B cell (primary cell): Measurements from ENCODE around the gene STRADA. TPM values are rescaled to one million over a fixed set of nuclear protein-coding genes. Genes with fewer than 3 reads are reported as not detected.

Experiments
- ATAC-seq: fragments of 200-7000 bp; cut with Tn5 transposase; one replicate; pipeline ENCODE4 v1.10.0; 2021; ENCODE audit warnings: low read depth, mild to moderate bottlenecking, moderate number of reproducible peaks, moderate library complexity
- CTCF ChIA-PET: fragments of 350-600 bp; sonication (Branson Sonifier 250); formaldehyde crosslinking; loops from one replicate; lab custom pipeline; 2021; ENCODE audit warnings: antibody characterized with exemption, inconsistent platforms; lab: Charles Lee
- POLR2A ChIA-PET: fragments of 350-600 bp; sonication (Branson Sonifier 250); formaldehyde crosslinking; loops from one replicate; lab custom pipeline; 2021; ENCODE audit warnings: antibody characterized with exemption; lab: Charles Lee
- DNase-seq: peaks from one replicate; pipeline ENCODE4 v3.0.0; 2013
- H2AFZ ChIP-seq: 2 replicates; pipeline ENCODE4 v1.6.1; 2012; ENCODE audit warnings: mild to moderate bottlenecking, low read depth, low read length; ENCODE audit not compliant: insufficient read depth, poor library complexity, severe bottlenecking
- H3K27ac ChIP-seq, 2 donors: 1 replicate in 1 of 2; 2 replicates in 1 of 2; pipeline ENCODE4 v1.5.1; 2012 to 2013; ENCODE audit warnings: low read length in 2 of 2, mild to moderate bottlenecking in 2 of 2, moderate library complexity in 1 of 2
- H3K27me3 ChIP-seq, 4 experiments: fragments of 200-600 bp in 1 of 4; sonication (generic) in 1 of 4; replicated peaks in 1 of 4; 1 replicate in 2 of 4; 2 replicates in 2 of 4; pipeline versions ENCODE4 v1.6.1 to v1.7.0; 2013 to 2016; ENCODE audit warnings: low read length in 3 of 4, mild to moderate bottlenecking in 2 of 4, mixed read lengths in 1 of 4, moderate library complexity in 1 of 4; ENCODE audit not compliant: insufficient read depth in 4 of 4, control insufficient read depth in 3 of 4; ENCODE audit errors: control extremely low read depth in 1 of 4
- H3K36me3 ChIP-seq, 2 experiments: replicated peaks in 1 of 2; 1 replicate in 1 of 2; 2 replicates in 1 of 2; pipeline versions ENCODE4 v1.6.1 to v1.7.1; 2013; ENCODE audit warnings: low read length in 1 of 2; ENCODE audit not compliant: insufficient read depth in 2 of 2, control insufficient read depth in 1 of 2; ENCODE audit errors: control extremely low read depth in 1 of 2, extremely low read depth in 1 of 2
- H3K4me1 ChIP-seq, 2 donors: fragments of 200-600 bp in 1 of 2; sonication (generic) in 1 of 2; 1 replicate in 1 of 2; 2 replicates in 1 of 2; pipeline versions ENCODE4 v1.5.1 to v1.6.1; 2013 to 2017; ENCODE audit warnings: low read length in 2 of 2; ENCODE audit not compliant: control insufficient read depth in 2 of 2, insufficient read depth in 2 of 2
- H3K4me2 ChIP-seq: replicated peaks from 2 replicates; pipeline ENCODE3; 2012; ENCODE audit warnings: mild to moderate bottlenecking, low read depth, low read length; ENCODE audit not compliant: poor library complexity, severe bottlenecking
- H3K4me3 ChIP-seq, 5 experiments: fragments of 200-600 bp in 1 of 5; sonication (generic) in 1 of 5; 1 replicate in 3 of 5; 2 replicates in 2 of 5; pipeline versions ENCODE4 v1.5.1 to v1.7.0; 2011 to 2016; ENCODE audit warnings: low read length in 4 of 5, mild to moderate bottlenecking in 4 of 5, low read depth in 2 of 5, control low read depth in 1 of 5, moderate library complexity in 1 of 5; ENCODE audit not compliant: insufficient read depth in 1 of 5; ENCODE audit errors: control extremely low read depth in 1 of 5, extremely low read depth in 1 of 5
- H3K79me2 ChIP-seq: fragments of 200-600 bp; sonication (generic); one replicate; pipeline ENCODE4 v1.6.0; 2016; ENCODE audit warnings: low read length; ENCODE audit not compliant: control insufficient read depth, insufficient read depth
- H3K9ac ChIP-seq: fragments of 200-600 bp; sonication (generic); 2 replicates; pipeline ENCODE4 v1.6.1; 2017; ENCODE audit warnings: mild to moderate bottlenecking, low read length, moderate library complexity
- H3K9me3 ChIP-seq, 3 donors: one replicate each; pipeline versions ENCODE4 v1.6.1 to v1.7.1; 2013; ENCODE audit warnings: low read length in 2 of 3; ENCODE audit not compliant: control insufficient read depth in 2 of 3, insufficient read depth in 1 of 3; ENCODE audit errors: control extremely low read depth in 1 of 3
- H4K20me1 ChIP-seq: 2 replicates; pipeline ENCODE4 v1.6.0; 2012; ENCODE audit warnings: mild to moderate bottlenecking, low read length; ENCODE audit not compliant: insufficient read depth, control insufficient read depth, poor library complexity, severe bottlenecking
- H3K27ac Mint-ChIP-seq: one replicate; pipeline ENCODE4 v1.8.0; 2021; ENCODE audit warnings: mixed read lengths
- H3K27me3 Mint-ChIP-seq: one replicate; pipeline ENCODE4 v1.8.0; 2021; ENCODE audit warnings: mixed read lengths
- H3K4me1 Mint-ChIP-seq: one replicate; pipeline ENCODE4 v1.8.0; 2021; ENCODE audit warnings: mixed read lengths
- H3K4me3 Mint-ChIP-seq: one replicate; pipeline ENCODE4 v1.8.0; 2021; ENCODE audit warnings: mixed read lengths
- H3K9me3 Mint-ChIP-seq: one replicate; pipeline ENCODE4 v1.8.0; 2022; ENCODE audit warnings: mixed read lengths; ENCODE audit not compliant: insufficient read depth
- EZH2 ChIP-seq: IDR thresholded peaks from 2 replicates; pipeline ENCODE4 v1.6.1; 2012; ENCODE audit warnings: borderline replicate concordance, low read depth, mild to moderate bottlenecking, moderate library complexity, low read length; ENCODE audit not compliant: insufficient read depth, poor library complexity, severe bottlenecking
- WGBS: methylation state at CpG from one replicate; pipeline ENCODE4 v1.1.5; 2013; ENCODE audit warnings: missing lambda C conversion rate; ENCODE audit not compliant: insufficient coverage; 5-methylcytosine and 5-hydroxymethylcytosine counted together
- intact Hi-C: fragments of 100-400 bp; cut with micrococcal nuclease; formaldehyde crosslinking; loops from one replicate; pipeline ENCODE4 v1.10.0; 2022
- polyA plus RNA-seq: library from polyadenylated mRNA; depleted of rRNA; stranded (reverse); fragments of >200 nt; gene quantifications from 2 replicates; pipeline ENCODE4 v1.2.3, GENCODE V29; 2012
- total RNA-seq, 2 donors: library from RNA; stranded (reverse); fragments of 120-200 nt in 1 of 2; gene quantifications; 1 replicate in 1 of 2; 2 replicates in 1 of 2; pipeline versions ENCODE4 v1.2.3 to v1.2.4, GENCODE V29; 2013 to 2022
- TF ChIP-seq, protein P1 (sequence below): fragments of 200-600 bp; IDR thresholded peaks from one replicate; pipeline ENCODE4 v1.8.0; 2022; ENCODE audit warnings: antibody characterized with exemption, mild to moderate bottlenecking

The STRADA gene
- total and polyA plus RNA-seq, 2 donors (not counting 1 experiment from before 2014, with no cell fraction given) = 48.1 to 93.2 TPM

DNA sequence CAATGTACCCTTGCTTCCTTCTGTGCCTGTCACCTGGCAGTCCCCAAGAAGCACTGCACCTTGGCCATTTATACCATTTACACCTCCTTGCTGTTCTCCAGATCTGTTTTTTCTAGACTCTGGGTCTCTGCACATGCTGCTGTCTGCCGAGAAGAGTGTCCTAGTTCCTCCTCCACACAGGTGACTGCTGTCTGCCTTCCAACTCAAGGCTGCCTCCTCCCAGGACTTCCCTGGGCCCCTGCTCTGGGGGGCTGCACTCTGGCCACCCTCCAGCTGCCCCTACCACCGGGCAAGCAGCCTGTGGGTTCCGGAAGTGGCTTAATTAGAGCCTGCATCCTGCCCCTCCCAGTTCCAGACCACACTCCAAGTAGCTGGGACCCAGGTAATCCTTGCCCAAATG lies 35.9 kb downstream of the STRADA start:
- H3K36me3 ChIP-seq = peaks cover 0 to 33% of the 10 kb centered on the region in 2 experiments
- H3K9me3 Mint-ChIP-seq = no peaks in the 10 kb centered on the region
- H3K4me1 ChIP-seq = peaks cover 59 to 67% of the 10 kb centered on the region in 2 donors
- H3K79me2 ChIP-seq = peaks cover 54% of the 10 kb centered on the region
- peak overlapping the region; percentile 30 for H3K4me3 Mint-ChIP-seq
- no peak for DNase-seq
- H3K27me3 Mint-ChIP-seq = no peaks in the 10 kb centered on the region
- no peak for TF ChIP-seq EZH2
- TF ChIP-seq, protein P1, sequence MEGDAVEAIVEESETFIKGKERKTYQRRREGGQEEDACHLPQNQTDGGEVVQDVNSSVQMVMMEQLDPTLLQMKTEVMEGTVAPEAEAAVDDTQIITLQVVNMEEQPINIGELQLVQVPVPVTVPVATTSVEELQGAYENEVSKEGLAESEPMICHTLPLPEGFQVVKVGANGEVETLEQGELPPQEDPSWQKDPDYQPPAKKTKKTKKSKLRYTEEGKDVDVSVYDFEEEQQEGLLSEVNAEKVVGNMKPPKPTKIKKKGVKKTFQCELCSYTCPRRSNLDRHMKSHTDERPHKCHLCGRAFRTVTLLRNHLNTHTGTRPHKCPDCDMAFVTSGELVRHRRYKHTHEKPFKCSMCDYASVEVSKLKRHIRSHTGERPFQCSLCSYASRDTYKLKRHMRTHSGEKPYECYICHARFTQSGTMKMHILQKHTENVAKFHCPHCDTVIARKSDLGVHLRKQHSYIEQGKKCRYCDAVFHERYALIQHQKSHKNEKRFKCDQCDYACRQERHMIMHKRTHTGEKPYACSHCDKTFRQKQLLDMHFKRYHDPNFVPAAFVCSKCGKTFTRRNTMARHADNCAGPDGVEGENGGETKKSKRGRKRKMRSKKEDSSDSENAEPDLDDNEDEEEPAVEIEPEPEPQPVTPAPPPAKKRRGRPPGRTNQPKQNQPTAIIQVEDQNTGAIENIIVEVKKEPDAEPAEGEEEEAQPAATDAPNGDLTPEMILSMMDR = no peak
- intact Hi-C loops = no loop called here
- H3K27ac Mint-ChIP-seq = peak overlapping the region; percentile 92
- no peak overlapping the region for H2AFZ ChIP-seq
- WGBS = 8% methylated on average over 3 of the region's 3 CpGs
- peaks cover 0 to 6% (median 0%) of the 10 kb centered on the region in 3 donors for H3K9me3 ChIP-seq
- no peak for ATAC-seq
- no peak overlapping the region for H3K4me3 ChIP-seq
- CTCF ChIA-PET = interaction anchor here (1.3 to 1.5 kb wide), 2 partner anchors 8 to 10 kb away, joined by 5 read pairs; no protein-coding TSS in a partner anchor
- H3K27me3 ChIP-seq = no peaks in the 10 kb centered on the region
- POLR2A ChIA-PET = interaction anchor here (0.8 to 1.1 kb wide), 3 partner anchors 8 to 37 kb away, joined by 3 to 5 read pairs (median 4); no protein-coding TSS in a partner anchor
- H4K20me1 ChIP-seq = peaks cover 16% of the 10 kb centered on the region
- H3K27ac ChIP-seq = peak overlapping the region; percentile 38 to 75
- peaks cover 76% of the 10 kb centered on the region for H3K4me1 Mint-ChIP-seq
- no peak overlapping the region for H3K9ac ChIP-seq
- H3K4me2 ChIP-seq = peak overlapping the region; percentile 39

DNA sequence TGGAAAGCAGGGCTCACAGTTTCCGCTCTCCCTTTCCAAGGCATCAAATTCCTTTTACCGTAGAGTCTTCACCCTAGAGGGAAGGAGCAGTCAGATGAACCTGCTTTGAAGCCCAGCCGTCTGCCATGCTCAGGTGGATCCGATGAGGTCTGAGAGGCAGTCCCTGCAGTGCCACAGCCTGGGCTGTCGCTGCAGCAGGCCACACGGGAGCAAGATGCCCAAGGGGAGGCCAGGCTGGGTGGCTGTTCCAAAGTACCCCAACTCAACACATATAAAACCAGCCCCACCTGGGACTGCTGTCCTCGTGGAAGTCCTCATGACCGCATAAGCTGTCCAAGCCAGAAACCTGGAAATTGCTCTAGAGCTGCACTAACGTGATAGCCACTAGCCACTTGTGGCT lies 36.8 kb downstream of the STRADA start:
- CTCF ChIA-PET = interaction anchor here (1.5 kb wide), 1 partner anchor 10 kb away, joined by 5 read pairs; no protein-coding TSS in a partner anchor

More for the DNA sequence above, 36.8 kb downstream of the STRADA start:
- Mint-ChIP-seq H3K27ac (peak overlapping the region; percentile 92), H3K4me3 (no peak overlapping the region), H3K4me1 (peaks cover 70% of the 10 kb centered on the region), H3K27me3 (no peaks in the 10 kb centered on the region), H3K9me3 (no peaks in the 10 kb centered on the region)
- Histone ChIP-seq H3K4me2 (no peak overlapping the region), H4K20me1 (peaks cover 16% of the 10 kb centered on the region), H3K4me3 (no peak overlapping the region), H3K4me1 (peaks cover 55 to 62% of the 10 kb centered on the region in 2 donors), H3K27ac (peak overlapping the region in 1 of 2 donors; percentile 75), H2AFZ (no peak overlapping the region), H3K79me2 (peaks cover 47% of the 10 kb centered on the region), H3K27me3 (no peaks in the 10 kb centered on the region), H3K9me3 (peaks cover 0 to 6% (median 0%) of the 10 kb centered on the region in 3 donors), H3K36me3 (peaks cover 0 to 29% of the 10 kb centered on the region in 2 experiments), H3K9ac (no peak overlapping the region)
- intact Hi-C loops = loop anchor here (5.0 kb wide), 1 partner anchor 802 kb away; the partner anchor contains the start of genes CEP95 and DDX5
- DNase-seq = no peak
- ATAC-seq = no peak
- POLR2A ChIA-PET = interaction anchor here (0.7 kb wide), 1 partner anchor 38 kb away, joined by 3 read pairs; no protein-coding TSS in a partner anchor
- WGBS = 96% methylated on average over 9 of the region's 9 CpGs
- no peak for TF ChIP-seq EZH2
- TF ChIP-seq, protein P1 = no peak
